ENCODE data around the gene OR10W1. TPM values are rescaled to one million over a fixed set of nuclear protein-coding genes. Genes with fewer than 3 reads are reported as not detected.

The OR10W1 gene
- total RNA-seq (2022) (not detected in 2 replicates), Bru-seq, nascent RNA (not detected), BruChase-seq, experiment 1, labeled RNA remaining after a 2-hour chase (not detected), BruChase-seq, experiment 2, labeled RNA remaining after a 6-hour chase (percentile 22 among the genes with signal in this experiment)
- long read RNA-seq = 0 reads

GRCh38 chr11:58268142-58268541 is at the start of gene OR10W1:
Gene OR10W1 (minus strand): TSS chr11:58268260. CDS start chr11:58267858, 402 bp downstream.
- Histone ChIP-seq H3K4me3 (ENCODE audit: low read depth, low read length) (no peak within 1 kb of the TSS), H3K9me3 (no peaks in the 10 kb centered on the region), H3K27me3 (replicated peaks; ENCODE audit: control insufficient read depth, insufficient read depth, low read length) (no peaks in the 10 kb centered on the region), H3K4me1 (no peaks in the 10 kb centered on the region), H3K36me3 (ENCODE audit: control insufficient read depth, insufficient read depth, low read length) (no peaks in the 10 kb centered on the region)
- TF ChIP-seq CTCF (IDR thresholded peaks at IDR 0.05; ENCODE audit: insufficient read depth in 1 of 2, low read depth in 1 of 2, low read length in 1 of 2, severe bottlenecking in 1 of 2, unreplicated experiment in 1 of 2) = no peak
- ChIA-PET POLR2A (no interaction called here), CTCF (no interaction called here)
- DNase-seq = no peak
- no peak within 1 kb of the TSS for H3K4me3 Mint-ChIP-seq (ENCODE audit: unreplicated experiment)
- no peaks in the 10 kb centered on the region for H3K9me3 Mint-ChIP-seq (ENCODE audit: unreplicated experiment)
- no TSS peak for BruUV-seq (replicated peaks)
- H3K4me1 Mint-ChIP-seq (ENCODE audit: low read depth, unreplicated experiment) = no peaks in the 10 kb centered on the region
- intact Hi-C loops (cut with micrococcal nuclease; ENCODE audit: unreplicated experiment) = no loop called here
- H3K27me3 Mint-ChIP-seq (ENCODE audit: insufficient read depth, unreplicated experiment) = peaks cover 2% of the 10 kb centered on the region
- no peak within 1 kb of the TSS for H3K27ac Mint-ChIP-seq (ENCODE audit: unreplicated experiment)
- H3K36me3 Mint-ChIP-seq (ENCODE audit: insufficient read depth, unreplicated experiment) = no peaks in the 10 kb centered on the region

GRCh38 chr11:58316142-58316541 is 48.1 kb upstream of the OR10W1 start:
- Histone ChIP-seq H3K36me3 (ENCODE audit: control insufficient read depth, insufficient read depth, low read length) (no peaks in the 10 kb centered on the region), H3K27me3 (replicated peaks; ENCODE audit: control insufficient read depth, insufficient read depth, low read length) (no peaks in the 10 kb centered on the region), H3K4me3 (ENCODE audit: low read depth, low read length) (no peak overlapping the region), H3K4me1 (no peaks in the 10 kb centered on the region), H3K9me3 (no peaks in the 10 kb centered on the region)
- Mint-ChIP-seq H3K4me3 (ENCODE audit: unreplicated experiment) (no peak overlapping the region), H3K27me3 (ENCODE audit: insufficient read depth, unreplicated experiment) (no peaks in the 10 kb centered on the region), H3K27ac (ENCODE audit: unreplicated experiment) (no peak overlapping the region), H3K4me1 (ENCODE audit: low read depth, unreplicated experiment) (no peaks in the 10 kb centered on the region), H3K9me3 (ENCODE audit: unreplicated experiment) (peaks cover 27% of the 10 kb centered on the region), H3K36me3 (ENCODE audit: insufficient read depth, unreplicated experiment) (no peaks in the 10 kb centered on the region)
- BruUV-seq (replicated peaks) = no TSS peak
- ChIA-PET POLR2A (no interaction called here), CTCF (no interaction called here)
- intact Hi-C loops (cut with micrococcal nuclease; ENCODE audit: unreplicated experiment) = no loop called here
- no peak for DNase-seq
- TF ChIP-seq CTCF (IDR thresholded peaks at IDR 0.05; ENCODE audit: insufficient read depth in 1 of 2, low read depth in 1 of 2, low read length in 1 of 2, severe bottlenecking in 1 of 2, unreplicated experiment in 1 of 2) = no peak

- BruUV-seq (replicated peaks) = no TSS peak
- ChIA-PET CTCF (no interaction called here), POLR2A (no interaction called here)
- DNase-seq = no peak
- Histone ChIP-seq H3K27me3 (replicated peaks; ENCODE audit: control insufficient read depth, insufficient read depth, low read length) (no peaks in the 10 kb centered on the region), H3K4me3 (ENCODE audit: low read depth, low read length) (no peak overlapping the region), H3K36me3 (ENCODE audit: control insufficient read depth, insufficient read depth, low read length) (no peaks in the 10 kb centered on the region), H3K4me1 (no peaks in the 10 kb centered on the region), H3K9me3 (no peaks in the 10 kb centered on the region; the same call in 1 of the 2 replicates)
- H3K36me3 Mint-ChIP-seq (ENCODE audit: insufficient read depth, unreplicated experiment) = no peaks in the 10 kb centered on the region
- H3K4me1 Mint-ChIP-seq (ENCODE audit: low read depth, unreplicated experiment) = no peaks in the 10 kb centered on the region
- no peak overlapping the region for H3K27ac Mint-ChIP-seq (ENCODE audit: unreplicated experiment)
- H3K4me3 Mint-ChIP-seq (ENCODE audit: unreplicated experiment) = no peak overlapping the region
- TF ChIP-seq CTCF (IDR thresholded peaks at IDR 0.05; ENCODE audit: insufficient read depth in 1 of 2, low read depth in 1 of 2, low read length in 1 of 2, severe bottlenecking in 1 of 2, unreplicated experiment in 1 of 2) = no peak
- intact Hi-C loops (cut with micrococcal nuclease; ENCODE audit: unreplicated experiment) = no loop called here
- H3K27me3 Mint-ChIP-seq (ENCODE audit: insufficient read depth, unreplicated experiment) = no peaks in the 10 kb centered on the region
- no peaks in the 10 kb centered on the region for H3K9me3 Mint-ChIP-seq (ENCODE audit: unreplicated experiment)
Observed at GRCh38 chr11:58301576-58301975, 33.5 kb upstream of the OR10W1 start.

Measured in Caco-2 (cell line).